PC-3 (cell line): ENCODE measurements around the gene RFESD.

Source experiments
- EZH2 ChIP-seq: fragments of 300-600 bp; sonication (generic); IDR thresholded peaks from one replicate; pipeline ENCODE4 v1.6.1; 2017; ENCODE audit warnings: antibody characterized with exemption, mild to moderate bottlenecking, low read length; ENCODE audit not compliant: unreplicated experiment
- TF ChIP-seq, protein P1 (sequence below): fragments of 300-600 bp; sonication (generic); conservative IDR thresholded peaks from 2 replicates; pipeline ENCODE4 v1.5.1; 2017; ENCODE audit warnings: antibody characterized with exemption, low read depth, mild to moderate bottlenecking, low read length

DNA sequence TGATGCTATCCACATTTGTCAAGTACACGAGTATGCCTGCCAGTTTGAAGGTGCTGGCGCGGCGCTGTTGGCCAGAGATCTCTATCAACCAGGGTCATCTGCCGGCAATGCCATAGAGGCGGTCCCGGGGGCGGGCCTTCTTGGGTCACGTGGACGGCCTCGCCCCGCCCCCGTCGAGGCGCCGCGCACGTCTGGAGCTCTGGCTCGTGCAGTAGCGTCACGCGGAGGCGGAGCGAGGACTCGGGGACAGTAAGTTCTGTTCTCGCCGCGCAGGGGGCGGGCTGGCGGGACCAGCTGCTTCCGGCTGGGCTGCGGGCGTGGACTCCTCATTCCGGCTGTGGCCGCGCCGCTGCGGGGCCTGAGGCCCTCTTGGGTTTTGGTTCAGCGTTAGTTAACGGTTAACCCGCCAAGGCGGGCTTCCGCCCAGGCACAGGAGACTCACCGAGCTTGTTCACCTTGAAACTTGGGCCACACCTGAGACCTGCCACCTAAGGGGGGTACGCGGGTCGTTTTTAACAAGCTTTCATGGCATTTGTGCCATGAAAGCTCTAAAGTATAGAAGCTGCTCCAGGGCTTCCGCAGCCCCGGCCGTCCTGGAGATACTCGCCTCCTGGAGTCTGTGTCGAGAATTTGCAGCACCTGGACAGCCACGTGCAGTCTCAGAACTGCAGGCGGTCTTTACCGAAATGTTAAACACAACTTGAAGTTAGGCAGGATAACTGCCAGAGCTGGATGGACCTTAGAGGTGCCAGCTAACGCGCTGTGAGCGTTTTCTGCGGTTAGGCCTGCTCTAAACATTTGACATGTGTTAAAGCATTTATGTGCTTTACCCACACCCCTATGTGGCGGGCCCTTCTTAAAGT is at the start of gene RFESD:
- TF ChIP-seq, protein P1, sequence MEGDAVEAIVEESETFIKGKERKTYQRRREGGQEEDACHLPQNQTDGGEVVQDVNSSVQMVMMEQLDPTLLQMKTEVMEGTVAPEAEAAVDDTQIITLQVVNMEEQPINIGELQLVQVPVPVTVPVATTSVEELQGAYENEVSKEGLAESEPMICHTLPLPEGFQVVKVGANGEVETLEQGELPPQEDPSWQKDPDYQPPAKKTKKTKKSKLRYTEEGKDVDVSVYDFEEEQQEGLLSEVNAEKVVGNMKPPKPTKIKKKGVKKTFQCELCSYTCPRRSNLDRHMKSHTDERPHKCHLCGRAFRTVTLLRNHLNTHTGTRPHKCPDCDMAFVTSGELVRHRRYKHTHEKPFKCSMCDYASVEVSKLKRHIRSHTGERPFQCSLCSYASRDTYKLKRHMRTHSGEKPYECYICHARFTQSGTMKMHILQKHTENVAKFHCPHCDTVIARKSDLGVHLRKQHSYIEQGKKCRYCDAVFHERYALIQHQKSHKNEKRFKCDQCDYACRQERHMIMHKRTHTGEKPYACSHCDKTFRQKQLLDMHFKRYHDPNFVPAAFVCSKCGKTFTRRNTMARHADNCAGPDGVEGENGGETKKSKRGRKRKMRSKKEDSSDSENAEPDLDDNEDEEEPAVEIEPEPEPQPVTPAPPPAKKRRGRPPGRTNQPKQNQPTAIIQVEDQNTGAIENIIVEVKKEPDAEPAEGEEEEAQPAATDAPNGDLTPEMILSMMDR = peak; percentile 22; the same call in 1 of the 2 replicates
- no peak for TF ChIP-seq EZH2
